Keratinocyte (primary cell): Measurements from ENCODE around the gene HSF5. TPM values are rescaled to one million over a fixed set of nuclear protein-coding genes. Genes with fewer than 3 reads are reported as not detected.

Experiments used
- DNase-seq: peaks from one replicate; pipeline ENCODE4 v3.0.0-alpha.2; 2011; ENCODE audit warnings: low read depth, missing footprints, low spot score
- FAIRE-seq: peaks from 2 replicates; lab custom pipeline; 2011; peaks lifted over from hg19 to GRCh38; lab: Jason Lieb, UNC
- H2AFZ ChIP-seq: 2 replicates; pipeline ENCODE4 v1.6.0; 2012; ENCODE audit warnings: low read length, control low read depth, inconsistent platforms; ENCODE audit not compliant: control insufficient read depth
- H3K27ac ChIP-seq: 2 replicates; pipeline ENCODE4 v1.5.1; 2011; ENCODE audit warnings: low read length; ENCODE audit not compliant: control insufficient read depth, insufficient read depth
- H3K27me3 ChIP-seq: 3 replicates; pipeline ENCODE4 v1.6.0; 2011; ENCODE audit warnings: low read length; ENCODE audit not compliant: control insufficient read depth, insufficient read depth; ENCODE audit errors: extremely low read depth
- H3K36me3 ChIP-seq, 2 experiments: 2 replicates in 1 of 2; 3 replicates in 1 of 2; pipeline ENCODE4 v1.5.1; 2011; ENCODE audit warnings: low read length in 2 of 2, mild to moderate bottlenecking in 1 of 2; ENCODE audit not compliant: control insufficient read depth in 2 of 2, insufficient read depth in 2 of 2; ENCODE audit errors: extremely low read depth in 1 of 2
- H3K4me1 ChIP-seq: 3 replicates; pipeline ENCODE4 v1.5.1; 2011; ENCODE audit warnings: low read length; ENCODE audit not compliant: control insufficient read depth, insufficient read depth; ENCODE audit errors: extremely low read depth
- H3K4me2 ChIP-seq: 3 replicates; pipeline ENCODE4 v1.6.0; 2011; ENCODE audit warnings: low read depth, low read length; ENCODE audit not compliant: control insufficient read depth, insufficient read depth; ENCODE audit errors: extremely low read depth
- H3K4me3 ChIP-seq, 3 experiments: fragments of 200-600 bp in 1 of 3; sonication (generic) in 1 of 3; 2 replicates in 2 of 3; 3 replicates in 1 of 3; pipeline ENCODE4 v1.5.1; 2011 to 2016; ENCODE audit warnings: low read length in 3 of 3, mild to moderate bottlenecking in 3 of 3, control low read depth in 2 of 3, inconsistent platforms in 1 of 3, low read depth in 1 of 3, mixed read lengths in 1 of 3, mixed run types in 1 of 3, moderate library complexity in 1 of 3; ENCODE audit not compliant: control insufficient read depth in 2 of 3, insufficient read depth in 2 of 3; ENCODE audit errors: extremely low read depth in 1 of 3
- H3K79me2 ChIP-seq: 2 replicates; pipeline ENCODE4 v1.6.0; 2012; ENCODE audit warnings: low read length; ENCODE audit not compliant: control insufficient read depth, insufficient read depth
- H3K9ac ChIP-seq: 3 replicates; pipeline ENCODE4 v1.6.0; 2011; ENCODE audit warnings: low read length; ENCODE audit not compliant: control insufficient read depth, insufficient read depth; ENCODE audit errors: extremely low read depth
- H3K9me1 ChIP-seq: 3 replicates; pipeline ENCODE4 v1.6.0; 2011; ENCODE audit warnings: low read length; ENCODE audit not compliant: control insufficient read depth, insufficient read depth; ENCODE audit errors: extremely low read depth
- H3K9me3 ChIP-seq: 2 replicates; pipeline ENCODE4 v1.5.1; 2012; ENCODE audit warnings: low read depth, low read length; ENCODE audit not compliant: control insufficient read depth
- H4K20me1 ChIP-seq: 3 replicates; pipeline ENCODE4 v1.6.0; 2011; ENCODE audit warnings: low read length; ENCODE audit not compliant: control insufficient read depth, insufficient read depth; ENCODE audit errors: extremely low read depth
- CTCF ChIP-seq, 3 experiments: IDR thresholded peaks in 1 of 3; conservative IDR thresholded peaks in 1 of 3; optimal IDR thresholded peaks in 1 of 3; 2 replicates in 2 of 3; 3 replicates in 1 of 3; pipeline versions ENCODE3 to v1.5.1; 2011; ENCODE audit warnings: low read length in 3 of 3, mild to moderate bottlenecking in 3 of 3, moderate library complexity in 2 of 3, control low read depth in 1 of 3, inconsistent platforms in 1 of 3; ENCODE audit not compliant: insufficient read depth in 2 of 3; ENCODE audit errors: extremely low read depth in 1 of 3
- EZH2 ChIP-seq: IDR thresholded peaks from one replicate; pipeline ENCODE4 v1.6.1; 2012; ENCODE audit warnings: inconsistent platforms, mild to moderate bottlenecking, low read length, moderate library complexity
- dilution Hi-C: fragments of 300-500 bp; cut with MboI; formaldehyde crosslinking; loops from one replicate; pipeline ENCODE4 v1.7.0; 2020; ENCODE audit warnings: low sequenced_read_pairs; ENCODE audit not compliant: extremely low pct_ligation_motif_present
- polyA plus RNA-seq, 5 experiments: library from polyadenylated mRNA; depleted of rRNA in 3 of 5; stranded (reverse) in 3 of 5; stranded (forward) in 1 of 5; unstranded in 1 of 5; fragments of >200 nt; gene quantifications; 1 replicate in 1 of 5; 2 replicates in 3 of 5; 3 replicates in 1 of 5; pipeline versions ENCODE4 v1.2.1 to v1.2.3, GENCODE V29; 2011 to 2012; ENCODE audit warnings: missing spikeins in 2 of 5, low read depth in 1 of 5, low replicate concordance in 1 of 5

HSF5 gene
- polyA plus RNA-seq, 1 donor (not counting 4 experiments of a cell fraction or from before 2014, with no cell fraction given): 0.01 TPM

DNA sequence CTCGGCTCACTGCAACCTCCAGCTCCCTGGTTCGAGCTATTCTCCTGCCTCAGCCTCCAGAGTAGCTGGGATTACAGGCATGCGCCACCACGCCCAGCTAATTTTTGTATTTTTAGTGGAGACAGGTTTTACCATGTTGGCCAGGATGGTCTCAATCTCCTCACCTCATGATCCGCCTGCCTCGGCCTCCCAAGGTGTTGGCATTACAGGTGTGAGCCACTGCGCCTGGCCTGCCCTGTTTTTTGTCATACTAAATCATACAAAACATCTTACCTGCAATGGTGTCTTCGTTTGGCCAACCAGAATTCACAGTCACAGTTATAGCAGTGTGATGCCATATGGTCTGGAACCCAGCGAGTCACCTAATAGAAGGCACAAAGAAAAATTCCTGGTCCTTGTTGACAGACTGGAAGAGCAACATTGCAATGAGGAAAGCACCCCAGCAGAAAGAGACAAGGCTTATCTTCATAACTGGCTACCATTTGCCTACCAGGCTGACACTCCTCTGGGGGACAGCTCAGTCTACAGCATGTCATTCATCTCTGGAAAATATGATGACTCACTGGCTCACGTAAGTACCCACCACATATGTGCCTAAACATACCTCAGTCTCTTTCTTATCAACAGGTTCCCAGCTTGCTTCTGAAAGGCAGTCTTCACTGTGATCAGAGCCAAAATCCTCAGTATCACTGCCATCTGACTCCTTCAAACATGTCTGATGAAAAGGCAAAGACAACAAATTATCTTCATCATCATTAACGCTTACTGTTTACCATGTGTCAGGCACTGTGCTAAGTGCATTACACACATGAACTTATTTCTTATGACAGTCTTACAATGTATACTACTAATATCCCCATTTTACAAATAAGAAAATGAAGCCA lies 4.3 kb upstream of the HSF5 start:
- no peak overlapping the region for H3K4me3 ChIP-seq
- DNase-seq (no peak), FAIRE-seq (no peak)
- H3K9me3 ChIP-seq: no peaks in the 10 kb centered on the region
- H3K4me2 ChIP-seq: no peak overlapping the region
- H4K20me1 ChIP-seq: no peaks in the 10 kb centered on the region
- no peak overlapping the region for H3K27ac ChIP-seq
- no peaks in the 10 kb centered on the region for H3K4me1 ChIP-seq
- no peaks in the 10 kb centered on the region for H3K27me3 ChIP-seq
- TF ChIP-seq EZH2: no peak
- no peak for TF ChIP-seq CTCF (optimal IDR thresholded peaks at IDR 0.05 in 1 of 3, IDR thresholded peaks at IDR 0.05 in 1 of 3, conservative IDR thresholded peaks at IDR 0.05 in 1 of 3; ENCODE audit: extremely low read depth in 1 of 3, insufficient read depth in 2 of 3, low read length in 3 of 3)
- dilution Hi-C loops: no loop called here
- H3K79me2 ChIP-seq: no peaks in the 10 kb centered on the region
- H3K36me3 ChIP-seq: peaks cover 20 to 33% of the 10 kb centered on the region in 2 experiments
- H3K9me1 ChIP-seq: no peaks in the 10 kb centered on the region
- H2AFZ ChIP-seq: no peak overlapping the region
- H3K9ac ChIP-seq: no peak overlapping the region

GRCh38 chr17:58491510-58492045 lies 3.4 kb upstream of the HSF5 start:
- no peak for DNase-seq
- Histone ChIP-seq H3K36me3 (peaks cover 20 to 33% of the 10 kb centered on the region in 2 experiments), H3K9me1 (no peaks in the 10 kb centered on the region)

More at GRCh38 chr17:58491510-58492045, 3.4 kb upstream of the HSF5 start:
- H3K27ac ChIP-seq: no peak overlapping the region
- dilution Hi-C loops: no loop called here
- no peak overlapping the region for H2AFZ ChIP-seq
- H3K9ac ChIP-seq: no peak overlapping the region
- no peaks in the 10 kb centered on the region for H3K9me3 ChIP-seq
- no peak for FAIRE-seq
- H3K4me3 ChIP-seq: no peak overlapping the region
- no peaks in the 10 kb centered on the region for H3K27me3 ChIP-seq
- H4K20me1 ChIP-seq: no peaks in the 10 kb centered on the region
- H3K79me2 ChIP-seq: no peaks in the 10 kb centered on the region
- no peak for TF ChIP-seq EZH2
- no peak overlapping the region for H3K4me2 ChIP-seq
- H3K4me1 ChIP-seq: no peaks in the 10 kb centered on the region
